Mononuclear cell (primary cell): Measurements from ENCODE around the gene REPS1. TPM values are rescaled to one million over a fixed set of nuclear protein-coding genes. Genes with fewer than 3 reads are reported as not detected.
"Not testable (repeated sequence)": the region's sequence is repeated elsewhere in the genome, so short reads cannot be mapped to it uniquely, and the experiment has no call there.

Experiments used
- H3K27me3 ChIP-seq: 2 replicates; pipeline ENCODE4 v1.6.0; 2011; ENCODE audit warnings: low read length, control low read depth; ENCODE audit not compliant: insufficient read depth
- H3K4me1 ChIP-seq: 2 replicates; pipeline ENCODE4 v1.5.1; 2011; ENCODE audit warnings: mild to moderate bottlenecking, low read length, control low read depth; ENCODE audit not compliant: insufficient read depth
- H3K4me3 ChIP-seq: 2 replicates; pipeline ENCODE4 v1.5.1; 2011; ENCODE audit warnings: mild to moderate bottlenecking, low read length, moderate library complexity
- H3K9me3 ChIP-seq: 2 replicates; pipeline ENCODE4 v1.5.1; 2011; ENCODE audit warnings: low read depth, mild to moderate bottlenecking, control low read depth, low read length
- total RNA-seq: library from RNA; depleted of rRNA; stranded (reverse); fragments of >200 nt; gene quantifications from one replicate; pipeline ENCODE4 v1.2.3, GENCODE V29; 2012

Gene REPS1, protein sequence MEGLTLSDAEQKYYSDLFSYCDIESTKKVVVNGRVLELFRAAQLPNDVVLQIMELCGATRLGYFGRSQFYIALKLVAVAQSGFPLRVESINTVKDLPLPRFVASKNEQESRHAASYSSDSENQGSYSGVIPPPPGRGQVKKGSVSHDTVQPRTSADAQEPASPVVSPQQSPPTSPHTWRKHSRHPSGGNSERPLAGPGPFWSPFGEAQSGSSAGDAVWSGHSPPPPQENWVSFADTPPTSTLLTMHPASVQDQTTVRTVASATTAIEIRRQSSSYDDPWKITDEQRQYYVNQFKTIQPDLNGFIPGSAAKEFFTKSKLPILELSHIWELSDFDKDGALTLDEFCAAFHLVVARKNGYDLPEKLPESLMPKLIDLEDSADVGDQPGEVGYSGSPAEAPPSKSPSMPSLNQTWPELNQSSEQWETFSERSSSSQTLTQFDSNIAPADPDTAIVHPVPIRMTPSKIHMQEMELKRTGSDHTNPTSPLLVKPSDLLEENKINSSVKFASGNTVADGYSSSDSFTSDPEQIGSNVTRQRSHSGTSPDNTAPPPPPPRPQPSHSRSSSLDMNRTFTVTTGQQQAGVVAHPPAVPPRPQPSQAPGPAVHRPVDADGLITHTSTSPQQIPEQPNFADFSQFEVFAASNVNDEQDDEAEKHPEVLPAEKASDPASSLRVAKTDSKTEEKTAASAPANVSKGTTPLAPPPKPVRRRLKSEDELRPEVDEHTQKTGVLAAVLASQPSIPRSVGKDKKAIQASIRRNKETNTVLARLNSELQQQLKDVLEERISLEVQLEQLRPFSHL
- total RNA-seq: 62.8 TPM

- H3K4me3 ChIP-seq: peak within 1 kb of the TSS; percentile 90
- peaks cover 37% of the 10 kb centered on the region for H3K4me1 ChIP-seq
- no peaks in the 10 kb centered on the region for H3K9me3 ChIP-seq
- no peaks in the 10 kb centered on the region for H3K27me3 ChIP-seq
Observed at GRCh38 chr6:138987643-138988468, at the start of gene REPS1. Gene REPS1, minus strand, starts transcription at chr6:138988253. Its CDS starts 571 bp downstream, at chr6:138987682.

DNA sequence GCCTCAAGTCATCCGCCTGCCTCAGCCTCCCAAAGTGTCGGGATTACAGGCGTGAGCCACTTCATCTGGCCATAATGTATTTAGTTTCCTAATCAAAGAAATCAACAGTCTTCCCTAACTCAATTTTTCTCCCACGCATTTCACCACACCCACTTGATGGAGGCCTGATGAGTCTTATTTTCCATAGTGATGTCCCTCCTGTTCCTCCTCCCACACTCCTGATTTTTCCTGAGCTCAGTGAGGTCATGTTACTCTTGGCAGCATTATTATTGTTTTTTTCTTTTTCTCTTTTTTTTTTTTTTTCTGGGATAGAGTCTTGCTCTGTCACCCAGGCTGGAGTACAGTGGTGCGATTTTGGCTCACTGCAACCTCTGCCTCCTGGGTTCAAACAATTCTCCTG lies 49.4 kb upstream of the REPS1 start:
- no peaks in the 10 kb centered on the region for H3K27me3 ChIP-seq
- H3K4me1 ChIP-seq: peaks cover 7% of the 10 kb centered on the region
- H3K4me3 ChIP-seq: no peak overlapping the region
- no peaks in the 10 kb centered on the region for H3K9me3 ChIP-seq

- Histone ChIP-seq H3K4me1 (peaks cover 41% of the 10 kb centered on the region), H3K4me3 (peak overlapping the region; percentile 92), H3K9me3 (no peaks in the 10 kb centered on the region), H3K27me3 (no peaks in the 10 kb centered on the region)
Observed at GRCh38 chr6:139030228-139030963, 42.3 kb upstream of the REPS1 start.

- Histone ChIP-seq H3K4me1 (peaks cover 41% of the 10 kb centered on the region), H3K27me3 (no peaks in the 10 kb centered on the region), H3K4me3 (peak overlapping the region; percentile 92), H3K9me3 (no peaks in the 10 kb centered on the region)
Observed at GRCh38 chr6:139029470-139030227, 41.6 kb upstream of the REPS1 start.

DNA sequence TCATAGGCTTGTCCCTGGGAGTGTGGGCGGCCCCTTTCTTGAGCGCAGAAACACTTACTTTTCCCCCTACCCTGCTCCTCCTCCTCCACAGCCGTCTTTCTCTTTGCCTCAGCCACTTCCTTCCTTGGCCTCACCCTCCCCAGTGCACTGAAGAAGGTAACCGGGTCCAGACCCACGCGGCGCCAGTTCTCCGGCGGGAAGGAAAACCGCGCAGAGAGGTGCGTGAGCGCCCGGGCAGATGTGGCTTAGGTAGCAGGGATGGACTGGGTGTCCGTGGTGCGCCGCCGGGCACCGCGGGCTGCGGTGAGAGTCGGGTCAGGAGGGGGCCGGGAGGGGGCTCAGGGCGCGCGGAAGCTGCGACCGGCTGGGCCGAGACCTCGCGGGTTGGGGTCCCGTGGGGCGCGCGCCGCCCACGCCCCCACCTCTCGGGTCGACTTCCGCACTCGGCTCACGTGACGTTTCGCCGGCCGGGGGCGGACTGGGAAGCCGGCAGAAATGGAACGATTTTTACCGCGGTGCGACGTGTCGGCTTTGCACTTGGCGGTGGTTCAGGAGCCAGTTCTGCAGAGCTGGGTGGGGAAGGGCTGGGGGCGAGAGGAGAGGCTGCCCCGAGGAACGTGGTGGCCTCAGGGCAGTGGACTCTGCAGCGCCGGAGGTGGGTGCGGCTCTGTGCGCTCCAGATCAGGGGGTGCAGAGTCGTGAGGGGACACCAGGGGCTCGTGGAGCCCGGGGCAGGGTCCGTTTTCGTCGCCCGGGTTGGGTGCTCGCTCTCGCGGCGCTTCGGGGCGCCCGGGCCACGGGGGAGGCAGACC lies 40.8 kb upstream of the REPS1 start, which contains the start of gene ABRACL:
Gene ABRACL, plus strand, starts transcription at position 88 of the 812 bp plus-strand sequence. CDS start 5,416 bp downstream, outside the sequence.
- H3K9me3 ChIP-seq: no peaks in the 10 kb centered on the region
- H3K4me3 ChIP-seq: peak within 1 kb of the TSS; percentile 92
- no peaks in the 10 kb centered on the region for H3K27me3 ChIP-seq
- H3K4me1 ChIP-seq: peaks cover 41% of the 10 kb centered on the region

- H3K9me3 ChIP-seq: no peaks in the 10 kb centered on the region
- H3K4me1 ChIP-seq: peaks cover 39% of the 10 kb centered on the region
- H3K27me3 ChIP-seq: no peaks in the 10 kb centered on the region
- peak overlapping the region; percentile 92 for H3K4me3 ChIP-seq
Observed at GRCh38 chr6:139028215-139028657, 40.2 kb upstream of the REPS1 start.

GRCh38 chr6:139027620-139028182 lies 39.6 kb upstream of the REPS1 start:
- peaks cover 34% of the 10 kb centered on the region for H3K4me1 ChIP-seq
- H3K4me3 ChIP-seq: peak overlapping the region; percentile 92
- no peaks in the 10 kb centered on the region for H3K27me3 ChIP-seq
- H3K9me3 ChIP-seq: no peaks in the 10 kb centered on the region

- not testable (repeated sequence) for H3K4me3 ChIP-seq, H3K9me3 ChIP-seq, H3K27me3 ChIP-seq
- peaks cover 22% of the 10 kb centered on the region for H3K4me1 ChIP-seq
Observed at GRCh38 chr6:139025416-139025815, 37.4 kb upstream of the REPS1 start.

- Histone ChIP-seq H3K27me3 (no peaks in the 10 kb centered on the region), H3K4me3 (no peak overlapping the region), H3K4me1 (peaks cover 7% of the 10 kb centered on the region), H3K9me3 (no peaks in the 10 kb centered on the region)
Observed at GRCh38 chr6:139020689-139021088, 32.6 kb upstream of the REPS1 start.

- H3K27me3 ChIP-seq: no peaks in the 10 kb centered on the region
- H3K9me3 ChIP-seq: no peaks in the 10 kb centered on the region
- H3K4me3 ChIP-seq: no peak overlapping the region
- peaks cover 7% of the 10 kb centered on the region for H3K4me1 ChIP-seq
Observed at GRCh38 chr6:139019722-139020121, 31.7 kb upstream of the REPS1 start.

GRCh38 chr6:139017227-139017626 lies 29.2 kb upstream of the REPS1 start:
- peaks cover 7% of the 10 kb centered on the region for H3K4me1 ChIP-seq
- H3K27me3 ChIP-seq: peaks cover 3% of the 10 kb centered on the region
- H3K9me3 ChIP-seq: no peaks in the 10 kb centered on the region
- H3K4me3 ChIP-seq: no peak overlapping the region

DNA sequence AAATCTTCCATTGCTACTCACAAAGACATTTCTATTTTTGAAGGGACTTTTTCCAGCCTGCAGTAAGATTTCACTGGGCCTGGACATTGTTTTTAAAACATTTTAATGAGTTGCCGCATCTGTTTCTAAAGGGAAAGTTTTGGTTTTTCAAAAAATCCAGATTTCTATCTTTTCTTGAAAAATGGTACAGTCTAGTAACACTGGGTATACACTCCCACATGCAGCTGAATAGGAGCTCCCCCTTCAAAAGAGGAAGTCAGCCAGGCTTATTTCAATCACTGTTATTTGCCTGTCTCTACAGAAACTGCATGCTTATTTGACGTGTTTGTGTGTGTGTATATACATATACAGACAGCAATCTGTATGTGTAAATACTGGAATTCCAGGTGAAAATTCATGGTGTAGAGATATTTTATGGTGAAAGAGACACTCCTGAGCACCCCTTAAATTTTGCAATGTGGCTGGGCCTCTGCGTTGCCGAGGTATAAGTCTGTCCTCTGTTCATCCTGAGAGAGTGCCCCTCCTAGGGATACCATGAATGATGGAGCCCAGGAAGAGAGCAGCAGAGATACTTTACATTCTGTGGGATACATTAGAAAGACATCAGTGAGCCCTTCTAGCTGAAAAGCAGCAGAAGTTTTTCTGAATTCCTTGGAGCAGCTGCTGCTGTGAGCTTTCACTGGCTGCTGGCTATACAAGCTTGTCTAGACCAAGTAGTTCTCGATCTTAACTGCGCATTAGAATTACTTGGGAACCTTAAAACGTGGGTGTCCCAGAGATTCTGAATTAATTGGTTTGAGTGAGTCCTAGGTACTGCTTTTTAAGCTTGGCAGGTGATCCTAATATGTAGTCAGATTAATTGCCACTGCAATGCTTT lies 28.5 kb upstream of the REPS1 start:
- H3K4me3 ChIP-seq: no peak overlapping the region
- peaks cover 3% of the 10 kb centered on the region for H3K27me3 ChIP-seq
- H3K4me1 ChIP-seq: peaks cover 7% of the 10 kb centered on the region
- no peaks in the 10 kb centered on the region for H3K9me3 ChIP-seq
